ENCODE results near the gene KIF3C. TPM values are rescaled to one million over a fixed set of nuclear protein-coding genes. Genes with fewer than 3 reads are reported as not detected.

KIF3C gene
- total RNA-seq, 2 donors from 2014 or later, result 42.9 to 51.4 TPM

- H3K27me3 ChIP-seq (ENCODE audit: control insufficient read depth, insufficient read depth, low read length, poor library complexity, severe bottlenecking), result no peaks in the 10 kb centered on the region
- Mint-ChIP-seq H3K4me3 (no peak overlapping the region), H3K9me3 (no peaks in the 10 kb centered on the region), H3K27me3 (ENCODE audit: insufficient read depth) (no peaks in the 10 kb centered on the region), H3K36me3 (ENCODE audit: low read depth) (no peaks in the 10 kb centered on the region), H3K4me1 (peaks cover 6% of the 10 kb centered on the region), H3K27ac (no peak overlapping the region)
- H3K27ac ChIP-seq (ENCODE audit: low read depth, low read length), result no peak overlapping the region
- no peaks in the 10 kb centered on the region for H3K9me3 ChIP-seq (ENCODE audit: control insufficient read depth, low read length)
- H3K4me1 ChIP-seq (ENCODE audit: control insufficient read depth, insufficient read depth, low read length), result no peaks in the 10 kb centered on the region
- no peak for DNase-seq
- no peak overlapping the region for H3K4me3 ChIP-seq (ENCODE audit: low read length)
- no peak overlapping the region for H3K9ac ChIP-seq (ENCODE audit: extremely low read depth, low read length, poor library complexity, severe bottlenecking)
- TF ChIP-seq CTCF (conservative IDR thresholded peaks at IDR 0.05), result no peak
- H3K36me3 ChIP-seq (ENCODE audit: control insufficient read depth, insufficient read depth, low read length), result no peaks in the 10 kb centered on the region
Observed at GRCh38 chr2:25895610-25896009, 86.7 kb downstream of the KIF3C start.

GRCh38 chr2:25895018-25895417, 87.3 kb downstream of the KIF3C start:
- Histone ChIP-seq H3K27ac (ENCODE audit: low read depth, low read length) (no peak overlapping the region), H3K27me3 (ENCODE audit: control insufficient read depth, insufficient read depth, low read length, poor library complexity, severe bottlenecking) (no peaks in the 10 kb centered on the region), H3K36me3 (ENCODE audit: control insufficient read depth, insufficient read depth, low read length) (no peaks in the 10 kb centered on the region), H3K4me3 (ENCODE audit: low read length) (no peak overlapping the region), H3K4me1 (ENCODE audit: control insufficient read depth, insufficient read depth, low read length) (no peaks in the 10 kb centered on the region), H3K9me3 (ENCODE audit: control insufficient read depth, low read length) (no peaks in the 10 kb centered on the region), H3K9ac (ENCODE audit: extremely low read depth, low read length, poor library complexity, severe bottlenecking) (no peak overlapping the region)
- TF ChIP-seq CTCF (conservative IDR thresholded peaks at IDR 0.05), result no peak
- DNase-seq, result no peak
- 92 to 96% methylated on average over 6 to 7 of the region's 7 CpGs for WGBS, 2 experiments (ENCODE audit: insufficient coverage in 1 of 2, insufficient read length in 1 of 2)
- Mint-ChIP-seq H3K4me3 (no peak overlapping the region), H3K36me3 (ENCODE audit: low read depth) (no peaks in the 10 kb centered on the region), H3K27me3 (ENCODE audit: insufficient read depth) (no peaks in the 10 kb centered on the region), H3K4me1 (peaks cover 6% of the 10 kb centered on the region), H3K9me3 (no peaks in the 10 kb centered on the region), H3K27ac (no peak overlapping the region)

- H3K9me3 Mint-ChIP-seq, result no peaks in the 10 kb centered on the region
- Histone ChIP-seq H3K27me3 (ENCODE audit: control insufficient read depth, insufficient read depth, low read length, poor library complexity, severe bottlenecking) (no peaks in the 10 kb centered on the region), H3K4me3 (ENCODE audit: low read length) (no peak overlapping the region), H3K27ac (ENCODE audit: low read depth, low read length) (no peak overlapping the region), H3K9ac (ENCODE audit: extremely low read depth, low read length, poor library complexity, severe bottlenecking) (no peak overlapping the region), H3K36me3 (ENCODE audit: control insufficient read depth, insufficient read depth, low read length) (no peaks in the 10 kb centered on the region), H3K4me1 (ENCODE audit: control insufficient read depth, insufficient read depth, low read length) (no peaks in the 10 kb centered on the region), H3K9me3 (ENCODE audit: control insufficient read depth, low read length) (no peaks in the 10 kb centered on the region)
- 92 to 98% methylated on average over 6 to 8 of the region's 8 CpGs for WGBS, 2 experiments (ENCODE audit: insufficient coverage in 1 of 2, insufficient read length in 1 of 2)
- no peak overlapping the region for H3K4me3 Mint-ChIP-seq
- H3K36me3 Mint-ChIP-seq (ENCODE audit: low read depth), result no peaks in the 10 kb centered on the region
- H3K27ac Mint-ChIP-seq, result no peak overlapping the region
- no peak for DNase-seq
- no peaks in the 10 kb centered on the region for H3K27me3 Mint-ChIP-seq (ENCODE audit: insufficient read depth)
- peaks cover 6% of the 10 kb centered on the region for H3K4me1 Mint-ChIP-seq
- no peak for TF ChIP-seq CTCF (conservative IDR thresholded peaks at IDR 0.05)
Observed at GRCh38 chr2:25894135-25894830, 88.0 kb downstream of the KIF3C start.
